AG09319 (cell line): ENCODE data around the gene JPH4.

Experiments used
- DNase-seq: peaks from one replicate; pipeline ENCODE4 v3.0.0-alpha.2; 2010; ENCODE audit warnings: low read depth; ENCODE audit errors: extremely low read depth
- CTCF ChIP-seq: IDR thresholded peaks from 2 replicates; pipeline ENCODE4 v1.5.1; 2011; ENCODE audit warnings: low read depth, mild to moderate bottlenecking, inconsistent platforms, low read length, moderate library complexity

JPH4 gene

DNA sequence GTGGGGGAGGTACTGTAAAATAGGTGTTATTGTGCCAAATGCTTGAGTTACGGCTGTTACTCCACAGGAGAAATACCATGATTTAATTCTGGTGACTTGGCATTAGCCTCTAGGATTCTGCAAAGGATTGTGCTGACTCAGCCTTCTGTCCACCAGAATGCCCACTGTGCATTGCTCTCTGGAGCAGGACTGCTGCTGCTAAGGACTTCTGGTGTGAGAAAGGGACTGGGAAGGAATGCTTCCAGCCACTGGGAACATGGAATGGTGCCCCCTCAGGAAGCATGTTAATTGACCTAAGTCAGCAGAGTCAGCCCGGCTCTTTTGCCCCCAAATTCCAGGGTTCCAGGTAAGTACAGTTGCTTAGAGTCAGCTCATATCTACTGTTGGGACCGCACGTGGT lies 59.9 kb downstream of the JPH4 start:
- DNase-seq: no peak
- TF ChIP-seq CTCF: no peak
